Measurements from ENCODE around the gene GARS1.

Gene GARS1

DNA sequence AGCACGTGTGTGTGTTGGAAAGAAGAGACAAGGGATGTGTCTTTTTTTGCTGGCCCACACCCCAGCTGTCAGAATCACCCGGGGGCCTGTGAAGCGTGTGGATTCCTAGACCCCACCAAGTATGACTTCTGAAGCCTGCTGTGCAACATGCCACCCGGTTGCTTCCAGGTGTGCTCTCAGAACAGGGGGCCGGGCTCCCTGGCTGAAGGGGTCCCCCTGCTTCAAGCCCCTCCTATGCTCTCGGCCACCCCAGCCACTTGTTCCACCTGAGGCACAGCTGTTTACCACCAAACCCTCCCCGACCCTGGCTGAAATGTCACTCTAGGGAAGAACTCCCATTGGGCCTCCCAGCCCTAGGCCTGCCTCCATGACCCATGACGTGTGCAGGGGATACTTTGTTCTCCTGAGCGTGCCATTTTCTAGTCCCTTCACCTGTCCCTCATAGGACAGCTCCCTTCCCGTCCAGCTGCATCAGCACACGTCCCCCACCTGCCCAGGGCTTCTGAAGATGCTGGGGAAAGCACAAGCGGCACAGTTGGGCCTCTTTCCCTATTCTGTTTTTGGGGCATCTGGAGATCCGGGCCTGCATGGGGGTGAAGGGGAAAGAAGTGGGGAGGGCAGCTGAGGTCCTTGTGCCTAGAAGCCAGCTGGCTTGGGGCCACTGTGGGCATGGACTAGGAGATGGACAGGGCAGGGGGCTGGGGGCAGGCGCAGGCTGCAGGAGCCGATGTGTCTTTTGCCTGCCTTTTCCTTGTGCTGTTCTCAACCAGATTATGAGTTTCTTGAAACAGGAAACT lies 54.3 kb downstream of the GARS1 start:
- Histone ChIP-seq H3K4me1 (ENCODE audit: control insufficient read depth in 1 of 2, insufficient read depth in 2 of 2, low read length in 2 of 2) (no peaks in the 10 kb centered on the region), H3K4me3 (ENCODE audit: low read depth in 1 of 2, low read length in 2 of 2) (no peak overlapping the region), H3K27ac (ENCODE audit: low read length) (no peak overlapping the region), H3K36me3 (ENCODE audit: control insufficient read depth in 1 of 2, insufficient read depth in 2 of 2, low read length in 2 of 2) (peaks cover 0 to 4% of the 10 kb centered on the region in 2 donors), H3K9me3 (ENCODE audit: control insufficient read depth in 1 of 2, low read length in 2 of 2) (no peaks in the 10 kb centered on the region), H3K27me3 (ENCODE audit: low read depth, low read length) (no peaks in the 10 kb centered on the region)

DNA sequence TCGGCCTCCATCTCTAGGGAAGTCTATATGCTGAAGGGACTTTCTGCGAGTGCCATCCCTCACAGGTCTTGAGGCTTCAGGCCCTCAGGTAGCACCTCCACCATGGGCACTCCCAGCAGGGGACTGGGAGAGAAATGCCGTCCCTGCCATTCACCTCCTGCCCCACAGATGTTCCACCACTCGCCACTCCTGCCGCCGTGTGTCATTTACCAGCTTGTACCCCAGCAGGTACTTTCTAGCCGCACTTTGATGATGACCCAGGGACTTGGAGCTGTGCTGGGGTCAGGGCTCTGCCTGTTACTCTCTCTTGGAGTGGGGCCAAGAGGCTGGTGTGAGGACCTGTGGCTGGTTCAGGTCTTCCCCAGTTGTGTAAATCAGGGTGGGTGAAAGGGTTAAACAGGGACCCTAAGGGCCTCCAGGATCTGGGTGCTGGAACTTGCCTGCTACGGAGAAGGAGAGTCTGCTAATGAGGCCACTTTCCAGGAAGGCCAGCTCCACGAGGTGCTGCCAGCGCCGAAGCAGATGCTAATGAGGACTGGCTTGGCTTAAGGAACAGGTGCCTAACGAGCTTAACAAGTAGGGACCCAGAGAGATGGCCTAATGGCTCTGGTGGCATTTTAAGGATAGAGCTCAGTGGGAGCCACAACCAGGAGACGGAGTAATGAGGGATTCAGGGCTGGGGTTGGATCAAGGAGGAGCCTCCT lies 55.2 kb downstream of the GARS1 start:
- no peak overlapping the region for H3K4me3 ChIP-seq (ENCODE audit: low read depth in 1 of 2, low read length in 2 of 2)
- no peaks in the 10 kb centered on the region for H3K4me1 ChIP-seq (ENCODE audit: control insufficient read depth in 1 of 2, insufficient read depth in 2 of 2, low read length in 2 of 2)
- H3K27ac ChIP-seq (ENCODE audit: low read length) = no peak overlapping the region
- H3K36me3 ChIP-seq (ENCODE audit: control insufficient read depth in 1 of 2, insufficient read depth in 2 of 2, low read length in 2 of 2) = peaks cover 0 to 4% of the 10 kb centered on the region in 2 donors
- H3K27me3 ChIP-seq (ENCODE audit: low read depth, low read length) = no peaks in the 10 kb centered on the region
- H3K9me3 ChIP-seq (ENCODE audit: control insufficient read depth in 1 of 2, low read length in 2 of 2) = no peaks in the 10 kb centered on the region

DNA sequence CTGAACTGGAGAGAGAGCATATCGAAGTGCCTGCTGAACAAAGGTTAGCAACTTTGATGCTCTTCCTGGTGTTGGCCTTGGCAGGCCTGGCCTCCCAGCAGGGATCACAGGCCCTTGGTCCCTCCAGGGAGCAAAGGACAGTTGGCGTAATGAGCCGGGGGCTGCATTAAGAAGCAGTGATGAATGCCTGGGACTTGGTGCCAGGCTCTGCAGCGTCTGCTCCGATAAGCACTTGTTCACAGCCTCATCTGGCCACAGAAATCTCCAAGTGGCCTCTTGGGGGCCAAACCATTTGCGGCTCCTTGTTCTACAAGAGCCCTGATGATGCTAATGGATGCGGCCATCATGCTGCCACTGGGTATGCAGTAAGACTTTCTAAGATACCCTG lies 55.7 kb downstream of the GARS1 start:
- Histone ChIP-seq H3K27ac (ENCODE audit: low read length) (no peak overlapping the region), H3K27me3 (ENCODE audit: low read depth, low read length) (no peaks in the 10 kb centered on the region), H3K4me3 (ENCODE audit: low read depth in 1 of 2, low read length in 2 of 2) (no peak overlapping the region), H3K36me3 (ENCODE audit: control insufficient read depth in 1 of 2, insufficient read depth in 2 of 2, low read length in 2 of 2) (no peaks in the 10 kb centered on the region), H3K4me1 (ENCODE audit: control insufficient read depth in 1 of 2, insufficient read depth in 2 of 2, low read length in 2 of 2) (no peaks in the 10 kb centered on the region), H3K9me3 (ENCODE audit: control insufficient read depth in 1 of 2, low read length in 2 of 2) (no peaks in the 10 kb centered on the region)

DNA sequence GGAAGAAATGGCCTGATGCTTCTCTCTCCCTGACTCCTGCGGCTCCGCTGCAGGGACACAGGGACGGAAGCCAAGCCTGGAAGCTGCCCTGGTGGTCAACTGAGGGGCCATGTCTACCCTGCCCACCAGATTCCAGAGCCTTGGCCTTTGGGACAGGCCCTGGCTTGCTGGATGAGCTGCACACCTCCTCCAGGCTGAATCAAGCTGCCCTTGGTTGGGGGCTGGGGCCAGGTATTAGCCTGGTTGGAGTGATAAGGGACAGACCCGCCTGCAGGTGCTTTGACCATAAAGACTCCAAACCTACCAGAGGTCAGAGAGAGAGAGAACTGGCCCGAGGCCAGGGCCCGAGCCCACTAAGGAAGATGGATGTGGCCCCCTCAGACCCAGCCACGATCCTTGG lies 57.5 kb downstream of the GARS1 start:
- H3K27ac ChIP-seq (ENCODE audit: low read length) = no peak overlapping the region
- no peak overlapping the region for H3K4me3 ChIP-seq (ENCODE audit: low read depth in 1 of 2, low read length in 2 of 2)
- H3K4me1 ChIP-seq (ENCODE audit: control insufficient read depth in 1 of 2, insufficient read depth in 2 of 2, low read length in 2 of 2) = no peaks in the 10 kb centered on the region
- no peaks in the 10 kb centered on the region for H3K9me3 ChIP-seq (ENCODE audit: control insufficient read depth in 1 of 2, low read length in 2 of 2)
- H3K36me3 ChIP-seq (ENCODE audit: control insufficient read depth in 1 of 2, insufficient read depth in 2 of 2, low read length in 2 of 2) = no peaks in the 10 kb centered on the region
- H3K27me3 ChIP-seq (ENCODE audit: low read depth, low read length) = no peaks in the 10 kb centered on the region

DNA sequence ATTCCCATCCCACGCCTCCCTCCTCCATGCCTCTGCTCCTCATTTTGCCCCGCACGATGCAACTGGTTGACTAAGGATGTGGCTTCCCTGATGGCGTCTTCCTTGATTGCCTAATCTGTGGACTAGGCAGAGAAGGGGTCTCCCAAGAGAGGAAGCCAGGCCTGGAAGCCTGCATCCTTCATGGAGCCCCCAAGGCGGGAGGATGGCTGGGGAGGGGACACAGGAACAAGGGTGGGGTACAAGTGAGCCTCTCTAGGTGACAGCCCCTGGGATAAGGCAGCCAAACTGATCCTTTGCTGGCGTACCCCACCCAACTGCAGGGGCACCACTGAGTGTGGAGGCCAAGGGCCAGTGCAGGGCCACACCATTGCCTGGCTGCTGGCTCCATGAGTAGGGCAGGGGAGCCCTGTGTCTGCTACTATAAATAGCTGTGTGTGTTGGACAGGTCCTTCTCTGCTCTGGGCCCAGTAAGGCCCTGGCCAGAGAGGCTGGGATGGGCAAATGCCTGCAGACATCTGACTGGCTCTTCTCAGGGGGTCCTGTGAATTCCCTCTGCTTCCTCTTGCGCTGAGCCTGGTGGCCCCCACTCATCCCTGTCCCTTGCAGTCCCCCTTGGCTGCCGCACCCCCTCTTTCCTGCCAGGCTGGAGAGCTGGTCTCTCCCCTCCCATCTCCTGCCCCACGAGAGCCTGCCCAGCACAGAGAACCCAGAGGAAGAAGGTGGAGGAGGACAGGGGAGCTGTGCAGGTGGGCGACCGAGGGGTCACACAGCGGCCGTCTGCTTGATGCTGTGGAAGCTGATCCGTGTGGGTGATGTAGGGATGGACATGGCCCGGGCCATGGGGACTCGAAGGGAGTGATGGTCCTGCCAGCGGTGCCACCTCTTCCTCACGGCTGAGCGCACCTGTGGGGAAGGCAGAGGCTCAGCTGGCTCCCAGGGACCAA lies 58.3 kb downstream of the GARS1 start:
- no peak overlapping the region for H3K4me3 ChIP-seq (ENCODE audit: low read depth in 1 of 2, low read length in 2 of 2)
- H3K27ac ChIP-seq (ENCODE audit: low read length) = no peak overlapping the region
- no peaks in the 10 kb centered on the region for H3K9me3 ChIP-seq (ENCODE audit: control insufficient read depth in 1 of 2, low read length in 2 of 2)
- no peaks in the 10 kb centered on the region for H3K4me1 ChIP-seq (ENCODE audit: control insufficient read depth in 1 of 2, insufficient read depth in 2 of 2, low read length in 2 of 2)
- no peaks in the 10 kb centered on the region for H3K36me3 ChIP-seq (ENCODE audit: control insufficient read depth in 1 of 2, insufficient read depth in 2 of 2, low read length in 2 of 2)
- H3K27me3 ChIP-seq (ENCODE audit: low read depth, low read length) = no peaks in the 10 kb centered on the region

DNA sequence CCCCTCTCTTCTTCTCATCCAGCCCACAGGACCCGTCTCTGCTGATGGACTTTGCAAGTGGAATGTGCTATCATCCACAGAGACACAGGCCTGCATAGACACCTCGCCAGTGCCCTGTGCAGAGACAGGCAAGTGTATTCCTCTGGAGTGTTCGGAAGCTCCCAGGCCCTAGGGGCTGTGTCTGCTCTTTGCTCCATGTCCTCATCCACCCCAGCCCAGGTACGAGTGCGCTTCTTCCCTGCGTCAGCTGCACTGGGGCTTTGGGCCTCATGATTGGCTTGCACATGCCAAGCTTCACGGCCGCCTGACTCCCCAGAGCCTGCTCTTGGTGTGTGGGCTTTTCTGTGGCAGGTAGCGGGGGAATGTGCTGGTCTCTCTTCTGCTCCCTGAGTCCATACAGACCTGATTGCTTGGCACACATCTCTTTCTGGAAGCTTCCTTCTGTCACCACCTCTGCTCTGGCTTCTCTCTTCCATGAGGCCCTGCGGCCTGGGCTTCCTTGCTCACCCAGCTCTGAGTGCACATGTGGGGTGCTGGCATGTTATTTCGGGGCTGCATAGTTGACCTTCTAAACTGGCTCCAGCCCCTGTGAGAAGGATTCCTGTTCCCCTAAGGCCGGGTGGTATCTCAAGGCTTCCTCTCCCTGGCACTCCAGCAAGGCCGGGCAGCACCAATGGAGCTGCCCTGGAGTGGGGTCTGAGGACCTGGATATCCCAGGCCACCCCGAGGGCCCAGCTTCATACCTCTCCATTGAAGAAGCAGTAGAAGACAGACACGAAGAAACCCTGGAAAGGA lies 59.8 kb downstream of the GARS1 start:
- Histone ChIP-seq H3K4me1 (ENCODE audit: control insufficient read depth in 1 of 2, insufficient read depth in 2 of 2, low read length in 2 of 2) (no peaks in the 10 kb centered on the region), H3K4me3 (ENCODE audit: low read depth in 1 of 2, low read length in 2 of 2) (no peak overlapping the region), H3K36me3 (ENCODE audit: control insufficient read depth in 1 of 2, insufficient read depth in 2 of 2, low read length in 2 of 2) (no peaks in the 10 kb centered on the region), H3K27ac (ENCODE audit: low read length) (no peak overlapping the region), H3K27me3 (ENCODE audit: low read depth, low read length) (no peaks in the 10 kb centered on the region), H3K9me3 (ENCODE audit: control insufficient read depth in 1 of 2, low read length in 2 of 2) (no peaks in the 10 kb centered on the region)

DNA sequence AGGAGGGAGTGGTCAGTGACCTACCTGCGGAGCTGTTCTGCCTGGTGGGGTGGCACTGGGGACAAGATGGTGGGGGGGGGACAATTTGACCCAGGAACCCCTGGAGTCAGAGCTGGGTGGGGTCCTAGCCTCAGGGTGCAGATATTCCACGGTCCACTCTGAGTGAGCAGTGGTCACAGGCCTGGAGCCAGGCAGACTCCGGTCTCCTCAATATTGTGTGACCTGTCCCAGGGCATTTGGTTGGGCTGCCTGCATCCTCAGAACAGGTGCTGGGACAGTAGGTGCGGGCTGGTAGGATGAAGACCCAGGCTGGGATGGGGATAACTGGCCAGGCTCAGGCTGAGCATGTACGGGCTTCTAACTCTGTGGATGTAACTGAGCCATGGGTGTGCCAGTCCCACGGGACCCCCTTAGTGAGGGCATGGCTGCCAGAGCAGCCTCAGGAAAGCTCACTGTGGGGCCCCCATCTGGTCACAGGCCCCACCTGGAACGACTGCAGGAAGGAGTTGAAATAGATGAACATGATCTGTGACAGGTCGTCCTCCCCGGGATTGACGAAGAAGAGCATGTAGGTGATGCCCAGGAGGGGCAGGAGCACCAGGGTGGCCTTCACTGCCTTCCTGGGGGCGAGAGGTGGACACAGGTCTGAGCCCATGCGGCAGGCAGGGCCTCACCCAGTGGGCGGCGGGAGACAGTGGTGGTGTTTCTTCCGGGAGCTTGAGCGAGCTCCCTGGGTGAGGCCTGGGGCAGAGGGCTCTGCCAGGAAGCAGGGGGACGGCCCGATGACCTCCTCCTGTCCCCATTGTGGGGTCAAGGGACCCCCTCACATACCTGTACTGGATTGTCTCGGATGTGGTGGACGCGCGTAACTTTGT lies 60.7 kb downstream of the GARS1 start:
- no peaks in the 10 kb centered on the region for H3K9me3 ChIP-seq (ENCODE audit: control insufficient read depth in 1 of 2, low read length in 2 of 2)
- no peak overlapping the region for H3K4me3 ChIP-seq (ENCODE audit: low read depth in 1 of 2, low read length in 2 of 2)
- H3K27me3 ChIP-seq (ENCODE audit: low read depth, low read length) = no peaks in the 10 kb centered on the region

DNA sequence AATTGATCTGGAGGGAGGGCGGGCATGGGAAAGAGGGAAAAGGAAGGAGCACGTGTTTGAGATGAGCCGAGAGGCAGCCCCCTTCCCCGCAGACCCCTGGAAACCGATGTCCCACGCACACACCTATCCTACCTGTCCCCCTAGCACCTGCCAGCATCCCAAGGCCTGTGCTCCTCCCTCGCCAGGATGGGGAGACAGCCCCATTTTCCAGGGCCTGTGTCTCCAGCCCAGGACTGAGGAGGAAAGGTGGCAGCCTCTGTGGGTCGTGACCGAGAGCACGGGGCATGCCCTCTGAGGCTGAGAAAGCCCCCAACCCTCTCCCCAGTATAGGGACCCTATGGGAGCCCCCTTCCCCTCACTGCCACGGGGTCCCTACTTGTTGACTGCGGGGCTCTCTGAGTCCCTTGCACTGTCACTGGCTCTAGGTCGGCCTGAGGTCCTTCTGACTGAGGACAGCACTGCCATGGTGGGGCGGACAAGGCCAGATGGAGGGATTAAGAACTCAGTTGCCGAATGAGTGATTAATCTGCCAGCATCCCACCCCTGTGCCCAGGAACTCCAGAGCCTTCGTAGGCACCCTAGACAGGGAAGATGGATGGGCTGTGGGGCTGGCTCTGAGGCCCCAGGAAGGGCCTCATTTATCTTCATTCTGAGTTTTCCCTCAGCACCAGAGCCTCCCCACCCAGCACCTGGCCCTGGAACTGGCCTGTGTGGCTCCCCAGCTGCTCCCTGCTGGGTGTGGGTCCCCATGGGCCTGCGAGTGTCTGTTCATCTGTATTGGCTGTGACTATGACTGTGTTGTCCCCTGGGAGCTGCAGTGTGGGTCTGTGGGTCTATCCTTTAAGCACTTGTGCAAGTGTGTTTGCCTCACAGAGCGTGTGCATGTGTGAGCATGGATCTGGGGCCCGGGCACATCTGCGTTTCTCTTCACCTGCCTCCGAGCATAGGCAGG lies 61.6 kb downstream of the GARS1 start:
- Histone ChIP-seq H3K27me3 (ENCODE audit: low read depth, low read length) (no peaks in the 10 kb centered on the region), H3K4me1 (ENCODE audit: control insufficient read depth in 1 of 2, insufficient read depth in 2 of 2, low read length in 2 of 2) (no peaks in the 10 kb centered on the region), H3K36me3 (ENCODE audit: control insufficient read depth in 1 of 2, insufficient read depth in 2 of 2, low read length in 2 of 2) (no peaks in the 10 kb centered on the region), H3K9me3 (ENCODE audit: control insufficient read depth in 1 of 2, low read length in 2 of 2) (no peaks in the 10 kb centered on the region), H3K4me3 (ENCODE audit: low read depth in 1 of 2, low read length in 2 of 2) (no peak overlapping the region), H3K27ac (ENCODE audit: low read length) (no peak overlapping the region)

More for the DNA sequence above, 60.7 kb downstream of the GARS1 start:
- Histone ChIP-seq H3K4me1 (ENCODE audit: control insufficient read depth in 1 of 2, insufficient read depth in 2 of 2, low read length in 2 of 2) (no peaks in the 10 kb centered on the region), H3K36me3 (ENCODE audit: control insufficient read depth in 1 of 2, insufficient read depth in 2 of 2, low read length in 2 of 2) (no peaks in the 10 kb centered on the region), H3K27ac (ENCODE audit: low read length) (no peak overlapping the region)

DNA sequence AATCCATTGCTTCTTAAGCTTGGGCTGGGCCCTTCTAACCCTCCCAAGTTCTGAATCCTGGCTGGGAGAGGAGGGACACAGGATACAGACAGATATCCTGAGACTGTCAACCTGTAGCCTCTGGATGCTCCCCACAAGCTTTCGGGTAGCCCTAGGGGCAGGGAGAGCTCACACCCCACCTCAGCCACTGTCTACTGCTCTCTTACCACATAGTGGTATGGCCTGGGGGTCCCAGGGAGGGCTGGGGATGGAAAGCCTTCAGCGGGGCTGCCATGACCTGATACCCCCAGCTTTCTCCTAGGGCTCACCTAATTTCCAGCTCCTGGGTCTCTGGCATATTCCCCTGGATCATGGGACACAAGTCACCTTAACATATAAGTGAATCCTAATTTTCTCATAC lies 62.5 kb downstream of the GARS1 start:
- Histone ChIP-seq H3K4me3 (ENCODE audit: low read depth in 1 of 2, low read length in 2 of 2) (no peak overlapping the region), H3K9me3 (ENCODE audit: control insufficient read depth in 1 of 2, low read length in 2 of 2) (no peaks in the 10 kb centered on the region)

More for the DNA sequence above, 62.5 kb downstream of the GARS1 start:
- Histone ChIP-seq H3K4me1 (ENCODE audit: control insufficient read depth in 1 of 2, insufficient read depth in 2 of 2, low read length in 2 of 2) (no peaks in the 10 kb centered on the region), H3K27ac (ENCODE audit: low read length) (no peak overlapping the region), H3K27me3 (ENCODE audit: low read depth, low read length) (no peaks in the 10 kb centered on the region), H3K36me3 (ENCODE audit: control insufficient read depth in 1 of 2, insufficient read depth in 2 of 2, low read length in 2 of 2) (no peaks in the 10 kb centered on the region)
